K562 (cell line): ENCODE measurements around the gene MUSTN1. TPM values are rescaled to one million over a fixed set of nuclear protein-coding genes. Genes with fewer than 3 reads are reported as not detected.

Experiments used
- ATAC-seq: fragments of 200-7000 bp; cut with Tn5 transposase; 3 replicates; pipeline ENCODE4 v1.9.1; 2020; ENCODE audit warnings: moderate library complexity
- BruUV-seq: library from RNA; stranded (reverse); fragments of 400-500 nt; replicated peaks from 2 replicates; lab custom pipeline; 2021; lab: Mats Ljungman, UMichigan
- CTCF ChIA-PET: fragments of 300-600 bp; formaldehyde crosslinking; extraction: SDS; loops from one replicate; lab custom pipeline; 2021; ENCODE audit warnings: low intra/inter-chr PET ratio; lab: Yijun Ruan, JAX
- POLR2A ChIA-PET: fragments of 300-600, 350-650 bp; sonication (Branson Sonifier 250); formaldehyde crosslinking; extraction: SDS; loops from one replicate; lab custom pipeline; 2021; ENCODE audit warnings: antibody characterized with exemption, inconsistent platforms; lab: Yijun Ruan, JAX
- DNase-seq, 4 experiments: peaks; one replicate each; pipeline versions ENCODE4 v3.0.0 to v3.0.0-alpha.2; 2011 to 2018; ENCODE audit warnings: low spot score in 3 of 4, mixed read lengths in 3 of 4; ENCODE audit errors: extremely low read depth in 1 of 4
- FAIRE-seq: peaks from 2 replicates; lab custom pipeline; 2011; peaks lifted over from hg19 to GRCh38; lab: Jason Lieb, UNC
- H2AFZ ChIP-seq: 2 replicates; pipeline ENCODE4 v1.6.0; 2011; ENCODE audit warnings: low read depth, low read length, control low read depth, inconsistent platforms
- H3K27ac ChIP-seq: fragments of 200-600 bp; 3 replicates; pipeline ENCODE4 v1.8.0; 2011; ENCODE audit warnings: low read depth, mild to moderate bottlenecking, control low read depth, inconsistent platforms, low read length, moderate library complexity, mixed read lengths; ENCODE audit errors: extremely low read depth
- H3K27me3 ChIP-seq, 2 experiments: fragments of 300-600 bp in 1 of 2; 2 replicates in 1 of 2; 3 replicates in 1 of 2; pipeline versions ENCODE4 v1.6.0 to v1.8.0; 2011; ENCODE audit warnings: inconsistent platforms in 2 of 2, low read length in 2 of 2, mild to moderate bottlenecking in 1 of 2, mixed read lengths in 1 of 2, moderate library complexity in 1 of 2; ENCODE audit not compliant: control insufficient read depth in 2 of 2, insufficient read depth in 2 of 2
- H3K36me3 ChIP-seq: fragments of 300-600 bp; 3 replicates; pipeline ENCODE4 v1.8.0; 2011; ENCODE audit warnings: mild to moderate bottlenecking, low read length, inconsistent platforms; ENCODE audit not compliant: control insufficient read depth, insufficient read depth
- H3K4me1 ChIP-seq, 2 experiments: fragments of 200-600 bp in 1 of 2; replicated peaks in 1 of 2; 2 replicates in 1 of 2; 3 replicates in 1 of 2; pipeline versions ENCODE4 v1.5.1 to v1.8.0; 2011; ENCODE audit warnings: inconsistent platforms in 2 of 2, low read length in 2 of 2, mild to moderate bottlenecking in 1 of 2, mixed read lengths in 1 of 2, moderate library complexity in 1 of 2; ENCODE audit not compliant: control insufficient read depth in 2 of 2, insufficient read depth in 2 of 2
- H3K4me2 ChIP-seq: 2 replicates; pipeline ENCODE4 v1.6.1; 2011; ENCODE audit warnings: low read length, control low read depth, inconsistent platforms, mixed read lengths; ENCODE audit not compliant: insufficient read depth
- H3K4me3 ChIP-seq: fragments of 200-600 bp; sonication (generic), shearing (Covaris generic); 2 replicates; pipeline ENCODE4 v1.5.1; 2016; ENCODE audit warnings: control low read depth, inconsistent platforms
- H3K79me2 ChIP-seq: fragments of 200-600 bp; 3 replicates; pipeline ENCODE4 v1.8.0; 2011; ENCODE audit warnings: low read length, inconsistent platforms; ENCODE audit not compliant: control insufficient read depth, insufficient read depth
- H3K9ac ChIP-seq, 2 experiments: 2 replicates each; pipeline versions ENCODE4 v1.6.0 to v1.6.1; 2011; ENCODE audit warnings: low read depth in 2 of 2, low read length in 2 of 2, control low read depth in 1 of 2, inconsistent platforms in 1 of 2, mild to moderate bottlenecking in 1 of 2, mixed read lengths in 1 of 2; ENCODE audit not compliant: insufficient read depth in 1 of 2
- H3K9me1 ChIP-seq: one replicate; pipeline ENCODE4 v1.6.0; 2011; ENCODE audit warnings: inconsistent platforms, mild to moderate bottlenecking, low read length, moderate library complexity; ENCODE audit not compliant: control insufficient read depth, insufficient read depth
- H3K9me3 ChIP-seq: replicated peaks from 2 replicates; pipeline ENCODE4 v1.5.1; 2011; ENCODE audit warnings: low read depth, low read length, inconsistent platforms; ENCODE audit not compliant: control insufficient read depth, insufficient read depth
- H4K20me1 ChIP-seq: replicated peaks from 2 replicates; pipeline ENCODE4 v1.6.1; 2011; ENCODE audit warnings: low read length, inconsistent platforms, mixed read lengths; ENCODE audit not compliant: control insufficient read depth, insufficient read depth
- ADNP ChIP-seq: fragments of 200-800 bp; sonication (Bioruptor generic); IDR thresholded peaks from 2 replicates; pipeline ENCODE4 v1.6.1; 2016; ENCODE audit warnings: missing genetic modification characterization, missing compliant biosample characterization
- BDP1 ChIP-seq: IDR thresholded peaks from 3 replicates; pipeline ENCODE4 v1.6.1; 2011; ENCODE audit not compliant: insufficient read length, insufficient read depth
- CEBPB ChIP-seq: fragments of 450-650 bp; IDR thresholded peaks from 2 replicates; pipeline ENCODE4 v1.6.1; 2016; ENCODE audit warnings: missing genetic modification characterization, missing compliant biosample characterization
- CTCFL ChIP-seq: IDR thresholded peaks from 2 replicates; pipeline ENCODE4 v1.6.1; 2011; ENCODE audit warnings: borderline replicate concordance, low read depth, mild to moderate bottlenecking, moderate library complexity, low read length; ENCODE audit not compliant: insufficient read depth, poor library complexity, severe bottlenecking
- ELF1 ChIP-seq: fragments of 200-800 bp; sonication (Bioruptor generic); IDR thresholded peaks from 2 replicates; pipeline ENCODE4 v1.6.1; 2016; ENCODE audit warnings: missing genetic modification characterization, missing compliant biosample characterization
- KLF1 ChIP-seq: fragments of 450-650 bp; IDR thresholded peaks from 2 replicates; pipeline ENCODE4 v1.6.1; 2016; ENCODE audit warnings: missing genetic modification characterization, missing compliant biosample characterization
- MEF2D ChIP-seq: conservative IDR thresholded peaks from 2 replicates; pipeline ENCODE4 v1.6.1; 2016; ENCODE audit warnings: low read depth, missing genetic modification characterization, missing compliant biosample characterization
- MNT ChIP-seq, 2 experiments: fragments of 450-650 bp; conservative IDR thresholded peaks; 2 replicates each; pipeline ENCODE4 v1.6.1; 2017; ENCODE audit warnings: mild to moderate bottlenecking in 2 of 2, moderate library complexity in 2 of 2
- NBN ChIP-seq: fragments of 450-650 bp; IDR thresholded peaks from 2 replicates; pipeline ENCODE4 v1.6.1; 2016; ENCODE audit warnings: low read depth, mild to moderate bottlenecking
- NR2C2 ChIP-seq, 2 experiments: fragments of 200-800 bp in 1 of 2; sonication (Bioruptor generic) in 1 of 2; sonication (generic) in 1 of 2; formaldehyde crosslinking in 1 of 2; IDR thresholded peaks; 2 replicates each; pipeline versions ENCODE4 v1.6.1 to v1.8.0; 2016 to 2022; ENCODE audit warnings: mild to moderate bottlenecking in 1 of 2, missing compliant biosample characterization in 1 of 2, missing genetic modification characterization in 1 of 2, missing genetic modification reagents in 1 of 2
- TRIM28 ChIP-seq: fragments of 450-650 bp; IDR thresholded peaks from 2 replicates; pipeline ENCODE4 v1.6.1; 2017
- WHSC1 ChIP-seq: IDR thresholded peaks from one replicate; pipeline ENCODE4 v1.6.1; 2012; ENCODE audit warnings: low read length, control low read depth, inconsistent platforms
- WGBS: fragments of 100-300 bp; shearing (Covaris generic); methylation state at CpG from one replicate; pipeline ENCODE4 v1.1.6; 2016; ENCODE audit warnings: low coverage, mixed read lengths; ENCODE audit not compliant: insufficient coverage; ENCODE audit errors: missing lambda C conversion rate; 5-methylcytosine and 5-hydroxymethylcytosine counted together
- in situ Hi-C: fragments of 300-500 bp; cut with MboI; formaldehyde crosslinking; loops from 4 replicates; pipeline ENCODE4 v1.15.0; 2018; ENCODE audit warnings: inconsistent platforms, mixed read lengths
- intact Hi-C: fragments of 100-400 bp; cut with micrococcal nuclease; formaldehyde crosslinking; loops from 2 replicates; pipeline ENCODE4 v1.14.2; 2022
- polyA plus RNA-seq, 8 experiments: library from polyadenylated mRNA; depleted of rRNA in 4 of 8; stranded (reverse) in 5 of 8; unstranded in 3 of 8; fragments of >200 nt; fragmentation: Nextera tagmentation in 2 of 8; fragmentation: Illumina TruSeq in 1 of 8; extraction: Ambion mirVana in 2 of 8; extraction: Trizol in 1 of 8; gene quantifications; 2 replicates each; pipeline versions ENCODE4 v1.2.1 to v1.2.3, GENCODE V29; 2011 to 2014; ENCODE audit warnings: inconsistent platforms in 1 of 8, missing spikeins in 1 of 8
- total RNA-seq, 7 experiments: library from RNA; depleted of rRNA in 6 of 7; stranded (reverse); fragments of >200 nt in 6 of 7; fragmentation: Illumina TruSeq in 2 of 7; extraction: Trizol in 2 of 7; gene quantifications; 2 replicates each; pipeline versions ENCODE4 v1.2.1 to v1.2.3, GENCODE V29; 2011 to 2021; ENCODE audit warnings: low replicate concordance in 1 of 7

The MUSTN1 gene
- total and polyA plus RNA-seq, 9 of the 15 experiments (the other 6 are each of a cell fraction or from before 2014, with no cell fraction given): 0.15 to 0.78 (median 0.44) TPM; not detected in 4

GRCh38 chr3:52791366-52791765, 43.5 kb downstream of the MUSTN1 start (continued):
- no peak for TF ChIP-seq CTCFL
- no peak for TF ChIP-seq ELF1 (tag)
- no peak for TF ChIP-seq CEBPB (tag)
- TF ChIP-seq WHSC1: no peak
- no peak for TF ChIP-seq MEF2D (tag)
- TF ChIP-seq BDP1: no peak
- no peak for TF ChIP-seq NR2C2 (CRISPR knock-in tag; IDR thresholded peaks at IDR 0.05)
- TF ChIP-seq NR2C2 (tag; IDR thresholded peaks at IDR 0.05): no peak
- no peak for TF ChIP-seq KLF1 (tag)
- no peak for TF ChIP-seq NBN
- no peak for TF ChIP-seq ADNP (tag)

DNA sequence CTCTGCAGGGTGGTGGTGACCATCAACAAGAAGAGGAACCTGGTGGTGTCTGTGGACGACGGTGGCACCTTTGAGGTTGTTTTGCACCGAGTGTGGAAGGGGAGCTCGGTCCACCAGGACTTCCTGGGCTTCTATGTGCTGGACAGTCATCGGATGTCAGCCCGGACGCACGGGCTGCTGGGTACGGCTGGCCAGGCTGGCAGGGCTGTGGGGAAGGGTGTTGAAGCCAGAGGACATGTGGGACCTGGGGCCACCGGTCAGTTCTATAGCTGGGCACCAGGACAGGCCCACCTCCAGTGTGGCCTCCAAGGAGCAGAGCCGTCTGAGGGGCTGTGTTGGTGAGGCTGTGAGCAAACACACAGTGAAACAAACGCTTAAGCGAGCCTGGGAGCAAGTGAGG, 44.1 kb downstream of the MUSTN1 start:
- BruUV-seq: no TSS peak
- Histone ChIP-seq H3K9me1 (no peaks in the 10 kb centered on the region), H3K4me3 (no peak overlapping the region), H3K4me1 (peaks cover 0 to 11% of the 10 kb centered on the region in 2 experiments; a peak in 2 of 5 replicates), H3K4me2 (no peak overlapping the region), H3K27me3 (peaks cover 0 to 19% of the 10 kb centered on the region in 2 experiments; a peak in 2 of 5 replicates), H3K79me2 (no peaks in the 10 kb centered on the region), H3K27ac (no peak overlapping the region), H3K9me3 (no peaks in the 10 kb centered on the region), H4K20me1 (no peaks in the 10 kb centered on the region), H2AFZ (no peak overlapping the region), H3K36me3 (no peaks in the 10 kb centered on the region), H3K9ac (no peak overlapping the region)
- ATAC-seq (no peak), DNase-seq (no peak), FAIRE-seq (no peak)
- TF ChIP-seq TRIM28 (no peak), MNT (conservative IDR thresholded peaks at IDR 0.05) (no peak)
- CTCF ChIA-PET: no interaction called here
- 14% methylated on average over 10 of the region's 13 CpGs for WGBS
- intact Hi-C loops (no loop called here), in situ Hi-C loops (no loop called here)
- POLR2A ChIA-PET: no interaction called here
